HepG2 (cell line): ENCODE data around the gene MEAK7. TPM values are rescaled to one million over a fixed set of nuclear protein-coding genes. Genes with fewer than 3 reads are reported as not detected.

Experiments used
- BCL6 ChIP-seq: IDR thresholded peaks from 2 replicates; pipeline ENCODE4 v1.6.1; 2016; ENCODE audit warnings: missing genetic modification reagents, missing compliant biosample characterization
- CBX2 ChIP-seq, 2 experiments: fragments of 200-600 bp in 1 of 2; sonication (generic); formaldehyde crosslinking in 1 of 2; IDR thresholded peaks; 2 replicates each; pipeline versions ENCODE4 v1.7.0 to v1.8.1; 2018 to 2022; ENCODE audit warnings: low read depth in 2 of 2, low read length in 1 of 2, mild to moderate bottlenecking in 1 of 2, missing genetic modification reagents in 1 of 2
- FOSL1 ChIP-seq: sonication (generic); formaldehyde crosslinking; IDR thresholded peaks from 2 replicates; pipeline ENCODE4 v1.9.0; 2021; ENCODE audit warnings: missing genetic modification reagents, borderline replicate concordance
- FOXJ3 ChIP-seq: sonication (generic); formaldehyde crosslinking; IDR thresholded peaks from 2 replicates; pipeline ENCODE4 v1.4.0; 2020; ENCODE audit warnings: missing genetic modification reagents, mild to moderate bottlenecking, borderline replicate concordance
- FOXP1 ChIP-seq, 2 experiments: fragments of 450-650 bp in 1 of 2; IDR thresholded peaks; 2 replicates each; pipeline ENCODE4 v1.6.1; 2017 to 2018; ENCODE audit warnings: antibody characterized with exemption in 1 of 2
- HIVEP1 ChIP-seq: sonication (generic); formaldehyde crosslinking; IDR thresholded peaks from 2 replicates; pipeline ENCODE4 v1.4.0; 2020; ENCODE audit warnings: mild to moderate bottlenecking, missing genetic modification reagents
- MXD4 ChIP-seq: IDR thresholded peaks from 2 replicates; pipeline ENCODE4 v1.6.1; 2016; ENCODE audit warnings: mild to moderate bottlenecking, missing biosample characterization, missing genetic modification reagents
- NCOA5 ChIP-seq: sonication (generic); formaldehyde crosslinking; IDR thresholded peaks from 2 replicates; pipeline ENCODE4 v1.4.0; 2020; ENCODE audit warnings: missing genetic modification reagents
- PHF20 ChIP-seq: sonication (generic); formaldehyde crosslinking; IDR thresholded peaks from 2 replicates; pipeline ENCODE4 v1.5.0; 2020; ENCODE audit warnings: mild to moderate bottlenecking, missing genetic modification reagents
- PPARG ChIP-seq: conservative IDR thresholded peaks from 2 replicates; pipeline ENCODE4 v1.6.1; 2016; ENCODE audit warnings: missing biosample characterization, missing genetic modification reagents
- SIX4 ChIP-seq: sonication (generic); formaldehyde crosslinking; IDR thresholded peaks from 2 replicates; pipeline ENCODE4 v1.4.0; 2020; ENCODE audit warnings: missing genetic modification reagents
- STAT6 ChIP-seq: sonication (generic); formaldehyde crosslinking; IDR thresholded peaks from 2 replicates; pipeline ENCODE4 v1.4.0; 2020; ENCODE audit warnings: missing genetic modification reagents, mild to moderate bottlenecking, borderline replicate concordance
- TBX2 ChIP-seq: sonication (generic); formaldehyde crosslinking; IDR thresholded peaks from 2 replicates; pipeline ENCODE4 v1.5.0; 2020; ENCODE audit warnings: missing genetic modification reagents, mild to moderate bottlenecking, borderline replicate concordance
- TCF7L2 ChIP-seq: IDR thresholded peaks from 2 replicates; pipeline ENCODE4 v1.6.1; 2011; ENCODE audit warnings: mild to moderate bottlenecking, low read depth, low read length, moderate library complexity
- TRIM24 ChIP-seq: sonication (generic); formaldehyde crosslinking; IDR thresholded peaks from 2 replicates; pipeline ENCODE4 v1.8.0; 2022; ENCODE audit warnings: mild to moderate bottlenecking, missing genetic modification reagents
- ZBTB34 ChIP-seq: sonication (generic); formaldehyde crosslinking; IDR thresholded peaks from 2 replicates; pipeline ENCODE4 v1.8.0; 2022; ENCODE audit warnings: mild to moderate bottlenecking, missing genetic modification reagents
- ZMAT5 ChIP-seq: sonication (generic); formaldehyde crosslinking; IDR thresholded peaks from 2 replicates; pipeline ENCODE4 v1.5.0; 2020; ENCODE audit warnings: mild to moderate bottlenecking, low read depth, missing genetic modification reagents, borderline replicate concordance
- ZNF10 ChIP-seq: sonication (generic); formaldehyde crosslinking; IDR thresholded peaks from 2 replicates; pipeline ENCODE4 v1.4.0; 2020; ENCODE audit warnings: mild to moderate bottlenecking, low read depth, missing genetic modification reagents, borderline replicate concordance
- ZNF44 ChIP-seq: sonication (generic); formaldehyde crosslinking; IDR thresholded peaks from 2 replicates; pipeline ENCODE4 v1.5.1; 2020; ENCODE audit warnings: mild to moderate bottlenecking, missing genetic modification reagents
- ZNF569 ChIP-seq: sonication (generic); formaldehyde crosslinking; IDR thresholded peaks from 2 replicates; pipeline ENCODE4 v1.5.0; 2020; ENCODE audit warnings: mild to moderate bottlenecking, missing genetic modification reagents, moderate library complexity, borderline replicate concordance
- ZNF570 ChIP-seq: sonication (generic); formaldehyde crosslinking; IDR thresholded peaks from 2 replicates; pipeline ENCODE4 v1.4.0; 2020; ENCODE audit warnings: mild to moderate bottlenecking, missing genetic modification reagents, borderline replicate concordance
- ZNF577 ChIP-seq: sonication (generic); formaldehyde crosslinking; IDR thresholded peaks from 2 replicates; pipeline ENCODE4 v1.4.0; 2020; ENCODE audit warnings: mild to moderate bottlenecking, low read depth, missing genetic modification reagents, borderline replicate concordance
- ZNF605 ChIP-seq: sonication (generic); formaldehyde crosslinking; IDR thresholded peaks from 2 replicates; pipeline ENCODE4 v1.8.0; 2022; ENCODE audit warnings: mild to moderate bottlenecking, missing genetic modification reagents
- ZNF644 ChIP-seq: IDR thresholded peaks from 2 replicates; pipeline ENCODE4 v1.6.1; 2016; ENCODE audit warnings: low read depth
- ZNF652 ChIP-seq: IDR thresholded peaks from 2 replicates; pipeline ENCODE4 v1.6.1; 2016; ENCODE audit warnings: low read depth, borderline replicate concordance
- ZNF749 ChIP-seq: sonication (generic); formaldehyde crosslinking; IDR thresholded peaks from 2 replicates; pipeline ENCODE4 v1.8.0; 2022; ENCODE audit warnings: mild to moderate bottlenecking, missing genetic modification reagents, moderate library complexity, borderline replicate concordance
- polyA plus RNA-seq, 8 experiments: library from polyadenylated mRNA; depleted of rRNA in 3 of 8; stranded (reverse) in 7 of 8; unstranded in 1 of 8; fragments of >200 nt; fragmentation: Illumina TruSeq in 4 of 8; extraction: Trizol in 4 of 8; gene quantifications; 2 replicates each; pipeline versions ENCODE4 v1.2.1 to v1.2.3, GENCODE V29; 2011 to 2016; ENCODE audit warnings: low read depth in 4 of 8, missing spikeins in 1 of 8, mixed read lengths in 1 of 8; ENCODE audit not compliant: insufficient read depth in 1 of 8
- total RNA-seq, 5 experiments: library from RNA; depleted of rRNA; stranded (reverse); fragments of >200 nt; fragmentation: Illumina TruSeq; extraction: Trizol; gene quantifications; 2 replicates each; pipeline ENCODE4 v1.2.3, GENCODE V29; 2016; ENCODE audit warnings: low read depth in 1 of 5

Gene MEAK7
- total and polyA plus RNA-seq, 2 of the 13 experiments (the other 11 are each of a cell fraction or from before 2014, with no cell fraction given), result 11.8 to 14.7 TPM

GRCh38 chr16:84504420-84505248, at the start of gene MEAK7 (continued):
- TF ChIP-seq STAT6 (CRISPR knock-in tag) (no peak; the same call in 1 of the 2 replicates), TBX2 (CRISPR knock-in tag) (peak; percentile 82), HIVEP1 (CRISPR knock-in tag) (peak; percentile 59), FOXP1 (IDR thresholded peaks at IDR 0.05) (no peak), FOXP1 (CRISPR knock-in tag; IDR thresholded peaks at IDR 0.05) (no peak), NCOA5 (CRISPR knock-in tag) (no peak), ZNF44 (CRISPR knock-in tag) (no peak; the same call in none of the 2 replicates), ZNF570 (CRISPR knock-in tag) (no peak), CBX2 (IDR thresholded peaks at IDR 0.05; ENCODE audit: low read depth, low read length) (no peak), CBX2 (CRISPR knock-in tag; IDR thresholded peaks at IDR 0.05; ENCODE audit: low read depth) (no peak), ZNF577 (CRISPR knock-in tag) (no peak), FOSL1 (CRISPR knock-in tag) (no peak), PPARG (CRISPR knock-in tag) (no peak; the same call in 1 of the 2 replicates), FOXJ3 (0 out of 2 replicates have a peak, but pooled peaks have one; percentile 21), ZMAT5 (CRISPR knock-in tag) (no peak), ZNF605 (CRISPR knock-in tag) (peak; percentile 86), ZNF569 (CRISPR knock-in tag) (0 out of 2 replicates have a peak, but pooled peaks have one; percentile 33), ZBTB34 (CRISPR knock-in tag) (0 out of 2 replicates have a peak, but pooled peaks have one; percentile 33), MXD4 (CRISPR knock-in tag) (peak; percentile 80), ZNF644 (CRISPR knock-in tag) (no peak), TRIM24 (no peak), BCL6 (CRISPR knock-in tag) (no peak; the same call in 1 of the 2 replicates), ZNF749 (CRISPR knock-in tag) (no peak), PHF20 (CRISPR knock-in tag) (peak; percentile 19; the same call in 1 of the 2 replicates), ZNF10 (CRISPR knock-in tag) (no peak), SIX4 (CRISPR knock-in tag) (0 out of 2 replicates have a peak, but pooled peaks have one; percentile 29), TCF7L2 (no peak), ZNF652 (no peak)
